A549 (cell line): ENCODE results near the gene ZC3HAV1. TPM values are rescaled to one million over a fixed set of nuclear protein-coding genes. Genes with fewer than 3 reads are reported as not detected.
"Not testable (repeated sequence)": the region's sequence is repeated elsewhere in the genome, so short reads cannot be mapped to it uniquely, and the experiment has no call there.

Source experiments
- ATAC-seq, 2 experiments: fragments of 200-7000 bp in 1 of 2; fragments of >200 bp in 1 of 2; cut with Nextera tagmentation in 1 of 2; cut with Tn5 transposase in 1 of 2; 3 replicates each; pipeline versions ENCODE4 v1.8.0 to v1.9.1; 2018 to 2020; ENCODE audit warnings: mild to moderate bottlenecking in 1 of 2, moderate library complexity in 1 of 2
- CTCF ChIA-PET: fragments of 300-600 bp; sonication (Branson Sonifier 250); formaldehyde crosslinking; extraction: SDS; loops from one replicate; lab custom pipeline; 2021; ENCODE audit warnings: antibody characterized with exemption, inconsistent platforms; lab: Yijun Ruan, JAX
- POLR2A ChIA-PET: fragments of 350-600 bp; formaldehyde crosslinking; extraction: SDS; loops from one replicate; lab custom pipeline; 2021; ENCODE audit warnings: antibody characterized with exemption, inconsistent platforms; lab: Yijun Ruan, JAX
- DNase-seq, 2 experiments: peaks; one replicate each; pipeline versions ENCODE4 v3.0.0 to v3.0.0-alpha.2; 2011 to 2016; ENCODE audit warnings: low read depth in 1 of 2, low spot score in 1 of 2
- FAIRE-seq: peaks from 2 replicates; lab custom pipeline; 2011; peaks lifted over from hg19 to GRCh38; lab: Jason Lieb, UNC
- H3K27ac ChIP-seq, 2 experiments: fragments of >200 bp; sonication (Bioruptor Twin); formaldehyde crosslinking; 3 replicates each; pipeline ENCODE4 v1.5.1; 2016 to 2017
- H3K4me1 ChIP-seq: fragments of >200 bp; sonication (Bioruptor Twin); formaldehyde crosslinking; 3 replicates; pipeline ENCODE4 v1.6.1; 2016
- H3K4me2 ChIP-seq: fragments of >200 bp; sonication (Bioruptor Twin); formaldehyde crosslinking; 3 replicates; pipeline ENCODE4 v1.6.1; 2016
- H3K4me3 ChIP-seq: fragments of >200 bp; sonication (Bioruptor Twin); formaldehyde crosslinking; 3 replicates; pipeline ENCODE4 v1.5.1; 2016
- H3K9me3 ChIP-seq: fragments of >200 bp; sonication (Bioruptor Twin); formaldehyde crosslinking; 3 replicates; pipeline ENCODE4 v1.6.1; 2016
- BHLHE40 ChIP-seq: IDR thresholded peaks from 2 replicates; pipeline ENCODE4 v1.6.1; 2012; ENCODE audit warnings: low read depth, low read length, inconsistent platforms
- CBX8 ChIP-seq: fragments of 200-600 bp; sonication (generic); IDR thresholded peaks from 2 replicates; pipeline ENCODE4 v1.6.1; 2016
- CEBPB ChIP-seq, 2 experiments: fragments of >200 bp in 1 of 2; sonication (Bioruptor Twin) in 1 of 2; formaldehyde crosslinking in 1 of 2; IDR thresholded peaks; 2 replicates each; pipeline ENCODE4 v1.6.1; 2012 to 2016
- CHD2 ChIP-seq: fragments of 150-350 bp; IDR thresholded peaks from 2 replicates; pipeline ENCODE4 v1.6.1; 2014; ENCODE audit warnings: low read length; ENCODE audit not compliant: partially characterized antibody
- CTCF ChIP-seq: fragments of >200 bp; sonication (Bioruptor Twin); formaldehyde crosslinking; IDR thresholded peaks from 3 replicates; pipeline ENCODE4 v1.5.1; 2016
- EHF ChIP-seq: fragments of 250-450 bp; sonication (Bioruptor Pico); IDR thresholded peaks from 2 replicates; pipeline ENCODE4 v1.5.0; 2020; ENCODE audit warnings: mild to moderate bottlenecking
- ELK1 ChIP-seq: fragments of 150-350 bp; IDR thresholded peaks from 2 replicates; pipeline ENCODE4 v1.6.1; 2014; ENCODE audit warnings: low read depth, mild to moderate bottlenecking, low read length
- ESRRA ChIP-seq: fragments of 150-350 bp; IDR thresholded peaks from 2 replicates; pipeline ENCODE4 v1.6.1; 2014; ENCODE audit warnings: mild to moderate bottlenecking, low read length, borderline replicate concordance
- GATA3 ChIP-seq: IDR thresholded peaks from 2 replicates; pipeline ENCODE4 v1.6.1; 2012; ENCODE audit warnings: borderline replicate concordance
- HDAC2 ChIP-seq: fragments of 200-600 bp; sonication (generic); IDR thresholded peaks from 2 replicates; pipeline ENCODE4 v1.6.1; 2016
- HOXB5 ChIP-seq: fragments of 250-450 bp; sonication (Bioruptor Pico); IDR thresholded peaks from 2 replicates; pipeline ENCODE4 v1.5.0; 2020; ENCODE audit warnings: mild to moderate bottlenecking, moderate library complexity
- KDM1A ChIP-seq: fragments of 200-600 bp; sonication (generic); IDR thresholded peaks from 2 replicates; pipeline ENCODE4 v1.6.1; 2016; ENCODE audit warnings: low read depth, mild to moderate bottlenecking
- MYC ChIP-seq: IDR thresholded peaks from 2 replicates; pipeline ENCODE4 v1.6.1; 2012; ENCODE audit warnings: mild to moderate bottlenecking, inconsistent platforms, low read length, improper control_type of control experiment, borderline replicate concordance
- NPAS2 ChIP-seq: fragments of 250-450 bp; sonication (Bioruptor Pico); IDR thresholded peaks from 2 replicates; pipeline ENCODE4 v1.8.0; 2022; ENCODE audit warnings: mild to moderate bottlenecking, moderate library complexity, borderline replicate concordance
- POLR2A ChIP-seq: IDR thresholded peaks from 2 replicates; pipeline ENCODE4 v1.6.1; 2012; ENCODE audit warnings: mild to moderate bottlenecking, low read length
- RCOR1 ChIP-seq: fragments of 150-350 bp; IDR thresholded peaks from 2 replicates; pipeline ENCODE4 v1.6.1; 2014; ENCODE audit warnings: antibody characterized with exemption, low read length, low read depth
- TFCP2L1 ChIP-seq: fragments of 250-450 bp; sonication (Bioruptor Pico); IDR thresholded peaks from 2 replicates; pipeline ENCODE4 v1.5.0; 2021; ENCODE audit warnings: mild to moderate bottlenecking
- WGBS: methylation state at CpG from one replicate; pipeline ENCODE4 v1.1.6; 2017; ENCODE audit errors: missing lambda C conversion rate; 5-methylcytosine and 5-hydroxymethylcytosine counted together
- polyA plus RNA-seq, 4 experiments: library from polyadenylated mRNA; depleted of rRNA in 3 of 4; stranded (reverse); fragments of >200 nt; fragmentation: RNase III in 1 of 4; extraction: RNeasy Plus Mini Kit Qiagen cat#74134 plus additional on column Dnase treatment in 1 of 4; gene quantifications; 2 replicates in 3 of 4; 3 replicates in 1 of 4; pipeline ENCODE4 v1.2.3, GENCODE V29; 2011 to 2017

Gene ZC3HAV1
- polyA plus RNA-seq, 2 of the 4 experiments (the other 2 are of a cell fraction): 22.2 to 32.1 TPM

- WGBS: 90% methylated on average over 3 of the region's 3 CpGs
- FAIRE-seq (no peak), ATAC-seq (no peak), DNase-seq (no peak)
- Histone ChIP-seq H3K4me1 (peaks cover 16% of the 10 kb centered on the region; the same call in 2 of the 3 replicates), H3K4me3 (no peak overlapping the region), H3K4me2 (no peak overlapping the region), H3K9me3 (no peaks in the 10 kb centered on the region), H3K27ac (no peak overlapping the region)
- CTCF ChIA-PET: interaction anchor here (0.6 to 2.5 kb wide), 3 partner anchors 19 to 255 kb away, joined by 3 to 16 read pairs (median 3); no protein-coding TSS in a partner anchor
- POLR2A ChIA-PET: interaction anchor here (0.7 kb wide), 1 partner anchor 26 kb away, joined by 3 read pairs; no protein-coding TSS in a partner anchor
- no peak for TF ChIP-seq CHD2
- no peak for TF ChIP-seq BHLHE40
- no peak for TF ChIP-seq NPAS2 (CRISPR knock-in tag)
- no peak for TF ChIP-seq CBX8
- TF ChIP-seq ELK1: no peak
- no peak for TF ChIP-seq ESRRA
- no peak for TF ChIP-seq POLR2A
- TF ChIP-seq, all 56 proteins: peak for 0
Measured at GRCh38 chr7:139094030-139094429, 15.5 kb downstream of the ZC3HAV1 start.

DNA sequence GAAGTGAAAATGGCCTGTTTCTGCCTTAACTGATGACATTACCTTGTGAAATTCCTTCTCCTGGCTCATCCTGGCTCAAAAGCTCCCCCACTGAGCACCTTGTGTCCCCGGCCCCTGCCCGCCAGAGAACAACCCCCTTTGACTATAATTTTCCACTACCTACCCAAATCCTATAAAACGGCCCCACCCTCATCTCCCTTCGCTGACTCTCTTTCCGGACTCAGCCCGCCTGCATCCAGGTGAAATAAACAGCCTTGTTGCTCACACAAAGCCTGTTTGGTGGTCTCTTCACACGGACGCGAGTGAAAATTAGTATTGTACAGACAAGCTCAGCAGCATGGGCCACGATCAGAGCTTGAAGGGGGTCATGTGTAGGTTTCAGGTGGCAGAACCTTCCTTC is 16.0 kb downstream of the ZC3HAV1 start:
- H3K4me3 ChIP-seq, POLR2A ChIA-PET, H3K27ac ChIP-seq, ATAC-seq, H3K4me2 ChIP-seq, FAIRE-seq, H3K9me3 ChIP-seq, DNase-seq: not testable (repeated sequence)
- CTCF ChIA-PET: interaction anchor here (1.3 to 2.5 kb wide), 2 partner anchors 18 to 80 kb away, joined by 3 to 16 read pairs; no protein-coding TSS in a partner anchor
- WGBS: 88% methylated on average over 10 of the region's 10 CpGs
- peaks cover 16% of the 10 kb centered on the region; the same call in 2 of the 3 replicates for H3K4me1 ChIP-seq

DNA sequence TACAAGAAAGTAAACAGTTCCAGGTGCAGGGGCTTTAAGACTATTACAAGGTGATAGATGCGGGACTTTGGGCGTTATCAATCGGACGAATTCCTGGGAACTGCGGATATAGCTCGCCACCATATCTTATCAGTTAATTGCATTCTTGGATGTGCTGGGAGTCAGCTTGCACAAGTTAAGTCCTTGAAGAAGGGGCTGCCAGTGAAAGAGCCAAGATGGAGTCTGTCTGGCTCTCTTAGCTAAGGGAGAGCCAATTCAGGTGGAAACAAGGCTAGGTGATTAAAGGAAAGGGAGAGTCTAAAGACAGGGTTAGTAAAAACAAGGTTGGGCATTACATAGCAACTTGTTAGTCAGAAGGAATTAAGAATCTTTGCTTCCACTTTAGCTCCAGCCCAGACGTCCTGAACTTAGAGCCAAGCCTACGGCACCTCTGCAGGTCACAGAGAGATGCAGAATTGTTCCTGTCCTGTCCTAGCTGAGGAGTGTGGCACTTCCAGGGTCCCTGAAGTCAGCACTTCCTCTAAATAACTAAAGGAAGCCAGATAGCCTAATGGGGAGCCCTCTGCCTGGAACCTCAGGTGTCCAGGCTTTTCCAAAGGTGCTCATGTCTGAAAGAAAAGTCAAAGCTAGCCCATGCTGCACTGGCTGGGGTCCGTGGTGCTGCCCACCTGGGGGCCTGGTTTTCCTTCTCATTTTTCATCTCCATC is 17.3 kb downstream of the ZC3HAV1 start:
- WGBS: 94% methylated on average over 9 of the region's 9 CpGs

DNA sequence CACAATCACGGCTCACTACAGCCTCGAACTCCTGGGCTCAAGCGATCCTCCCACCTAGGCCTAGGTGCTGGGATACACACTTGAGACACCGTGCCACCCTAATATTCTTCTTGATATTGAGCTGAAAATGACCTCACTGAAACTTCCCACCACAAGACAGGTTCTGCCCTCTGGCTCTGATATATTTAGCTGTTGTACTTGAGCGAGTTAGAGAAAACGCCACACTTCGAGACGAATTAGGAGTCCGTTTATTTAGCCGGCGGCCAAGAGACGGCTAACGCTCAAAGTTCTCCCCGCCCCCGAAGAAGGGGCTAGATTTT is 17.9 kb downstream of the ZC3HAV1 start:
- FAIRE-seq (no peak), ATAC-seq (no peak)
- POLR2A ChIA-PET: no interaction called here
- H3K4me3 ChIP-seq: no peak overlapping the region
- TF ChIP-seq EHF (CRISPR knock-in tag): no peak
- TF ChIP-seq, all 56 proteins: peak for 0
- CTCF ChIA-PET: interaction anchor here (0.6 to 1.5 kb wide), 2 partner anchors 10 to 17 kb away, joined by 3 to 4 read pairs; no protein-coding TSS in a partner anchor
- peaks cover 16% of the 10 kb centered on the region; the same call in 2 of the 3 replicates for H3K4me1 ChIP-seq
- no peak overlapping the region for H3K4me2 ChIP-seq
- 95% methylated on average over 15 of the region's 15 CpGs for WGBS
- DNase-seq: no peak
- no peaks in the 10 kb centered on the region for H3K9me3 ChIP-seq
- H3K27ac ChIP-seq: no peak overlapping the region

More for the DNA sequence above, 17.3 kb downstream of the ZC3HAV1 start:
- TF ChIP-seq HDAC2: no peak
- no peak for TF ChIP-seq CEBPB (IDR thresholded peaks at IDR 0.05)
- TF ChIP-seq CTCF: no peak
- no peak for TF ChIP-seq TFCP2L1 (CRISPR knock-in tag)
- no peak for TF ChIP-seq MYC
- no peak for TF ChIP-seq KDM1A
- no peak for TF ChIP-seq HOXB5 (CRISPR knock-in tag)
- TF ChIP-seq RCOR1: no peak
- no peak for TF ChIP-seq GATA3
- TF ChIP-seq, all 56 proteins: peak for 0
- FAIRE-seq (no peak), ATAC-seq (no peak), DNase-seq (no peak)
- ChIA-PET CTCF (interaction anchor here (0.6 to 1.5 kb wide), 2 partner anchors 10 to 18 kb away, joined by 3 to 4 read pairs; no protein-coding TSS in a partner anchor), POLR2A (no interaction called here)
- Histone ChIP-seq H3K4me2 (no peak overlapping the region), H3K4me3 (no peak overlapping the region), H3K27ac (no peak overlapping the region), H3K4me1 (peaks cover 16% of the 10 kb centered on the region; the same call in 2 of the 3 replicates), H3K9me3 (no peaks in the 10 kb centered on the region)
